CD14-positive monocyte (primary cell): Measurements from ENCODE around the gene ZDHHC8. TPM values are rescaled to one million over a fixed set of nuclear protein-coding genes. Genes with fewer than 3 reads are reported as not detected.
A peak's percentile ranks its signal among the peaks of the same experiment; 100 is the strongest.

Source experiments
- DNase-seq, 3 donors: peaks; one replicate each; pipeline ENCODE4 v3.0.0-alpha.2; 2011 to 2022
- H2AFZ ChIP-seq: 2 replicates; pipeline ENCODE4 v1.6.0; 2012; ENCODE audit warnings: mild to moderate bottlenecking, low read depth, low read length, inconsistent platforms; ENCODE audit not compliant: insufficient read depth, poor library complexity, severe bottlenecking
- H3K27ac ChIP-seq, 2 donors: 1 replicate in 1 of 2; 2 replicates in 1 of 2; pipeline ENCODE4 v1.5.1; 2012 to 2013; ENCODE audit warnings: low read length in 2 of 2, control low read depth in 1 of 2, inconsistent platforms in 1 of 2, low read depth in 1 of 2, mild to moderate bottlenecking in 1 of 2
- H3K27me3 ChIP-seq, 2 donors: one replicate each; pipeline versions ENCODE4 v1.6.0 to v1.6.1; 2011 to 2013; ENCODE audit warnings: low read length in 2 of 2; ENCODE audit not compliant: control insufficient read depth in 2 of 2, insufficient read depth in 2 of 2
- H3K36me3 ChIP-seq, 2 donors: replicated peaks in 1 of 2; 1 replicate in 1 of 2; 2 replicates in 1 of 2; pipeline versions ENCODE4 v1.5.1 to v1.6.1; 2012 to 2013; ENCODE audit warnings: low read length in 2 of 2, control low read depth in 1 of 2, inconsistent platforms in 1 of 2, mild to moderate bottlenecking in 1 of 2; ENCODE audit not compliant: insufficient read depth in 2 of 2, control insufficient read depth in 1 of 2
- H3K4me1 ChIP-seq, 2 donors: 1 replicate in 1 of 2; 2 replicates in 1 of 2; pipeline versions ENCODE4 v1.5.1 to v1.6.1; 2012 to 2013; ENCODE audit warnings: low read length in 2 of 2, control low read depth in 1 of 2, inconsistent platforms in 1 of 2, mild to moderate bottlenecking in 1 of 2, moderate library complexity in 1 of 2; ENCODE audit not compliant: insufficient read depth in 2 of 2, control insufficient read depth in 1 of 2
- H3K4me2 ChIP-seq: replicated peaks from 2 replicates; pipeline ENCODE3; 2012; ENCODE audit warnings: low read length, moderate library complexity, mild to moderate bottlenecking; ENCODE audit not compliant: poor library complexity, severe bottlenecking; ENCODE audit errors: extremely low read depth
- H3K4me3 ChIP-seq, 3 experiments: fragments of 200-600 bp in 1 of 3; sonication (generic) in 1 of 3; replicated peaks in 1 of 3; 1 replicate in 2 of 3; 2 replicates in 1 of 3; pipeline ENCODE4 v1.5.1; 2011 to 2013; ENCODE audit warnings: low read length in 3 of 3, mild to moderate bottlenecking in 3 of 3, control low read depth in 2 of 3, low read depth in 2 of 3, inconsistent platforms in 1 of 3, moderate library complexity in 1 of 3
- H3K79me2 ChIP-seq: 2 replicates; pipeline ENCODE4 v1.6.0; 2012; ENCODE audit warnings: mild to moderate bottlenecking, control low read depth, inconsistent platforms, low read length, moderate library complexity; ENCODE audit not compliant: insufficient read depth
- H3K9ac ChIP-seq: 2 replicates; pipeline ENCODE4 v1.6.0; 2017; ENCODE audit warnings: low read length, mild to moderate bottlenecking; ENCODE audit not compliant: insufficient read depth, poor library complexity, severe bottlenecking
- H3K9me3 ChIP-seq, 2 donors: replicated peaks in 1 of 2; 1 replicate in 1 of 2; 2 replicates in 1 of 2; pipeline versions ENCODE4 v1.5.1 to v1.6.1; 2012 to 2013; ENCODE audit warnings: low read length in 2 of 2, control low read depth in 1 of 2; ENCODE audit not compliant: control insufficient read depth in 1 of 2, insufficient read depth in 1 of 2
- H4K20me1 ChIP-seq: 2 replicates; pipeline ENCODE4 v1.6.0; 2012; ENCODE audit warnings: mild to moderate bottlenecking, low read length, control low read depth, moderate library complexity; ENCODE audit not compliant: insufficient read depth
- H3K27ac Mint-ChIP-seq, 7 donors: one replicate each; pipeline ENCODE4 v1.8.0; 2020; ENCODE audit warnings: mild to moderate bottlenecking in 7 of 7, mixed read lengths in 7 of 7, moderate library complexity in 6 of 7, inconsistent platforms in 2 of 7
- H3K27me3 Mint-ChIP-seq, 3 donors: one replicate each; pipeline ENCODE4 v1.8.0; 2021 to 2022; ENCODE audit warnings: low read depth in 3 of 3, mild to moderate bottlenecking in 3 of 3, mixed read lengths in 3 of 3, moderate library complexity in 3 of 3, inconsistent platforms in 1 of 3
- H3K36me3 Mint-ChIP-seq, 2 donors: one replicate each; pipeline ENCODE4 v1.8.0; 2020; ENCODE audit warnings: mixed read lengths in 2 of 2, inconsistent platforms in 1 of 2, mild to moderate bottlenecking in 1 of 2
- H3K4me1 Mint-ChIP-seq: one replicate; pipeline ENCODE4 v1.8.0; 2020; ENCODE audit warnings: mild to moderate bottlenecking, mixed read lengths
- H3K4me3 Mint-ChIP-seq, 2 donors: one replicate each; pipeline ENCODE4 v1.8.0; 2020; ENCODE audit warnings: mild to moderate bottlenecking in 2 of 2, mixed read lengths in 2 of 2, moderate library complexity in 1 of 2
- H3K9me3 Mint-ChIP-seq, 7 donors: one replicate each; pipeline ENCODE4 v1.8.0; 2020 to 2022; ENCODE audit warnings: mixed read lengths in 7 of 7, mild to moderate bottlenecking in 6 of 7, moderate library complexity in 6 of 7, inconsistent platforms in 2 of 7
- CTCF ChIP-seq: fragments of 200-600 bp; IDR thresholded peaks from one replicate; pipeline ENCODE4 v1.8.0; 2022; ENCODE audit warnings: antibody characterized with exemption, mild to moderate bottlenecking
- WGBS: methylation state at CpG from one replicate; pipeline ENCODE4 v1.1.5; 2013; ENCODE audit warnings: missing lambda C conversion rate; ENCODE audit not compliant: insufficient coverage; 5-methylcytosine and 5-hydroxymethylcytosine counted together
- intact Hi-C, 2 donors: fragments of 100-400 bp; cut with micrococcal nuclease; formaldehyde crosslinking; loops; one replicate each; pipeline versions ENCODE4 v1.15.0 to v1.15.1; 2023
- polyA plus RNA-seq, 3 donors: library from polyadenylated mRNA; depleted of rRNA in 1 of 3; unstranded in 2 of 3; stranded (reverse) in 1 of 3; fragments of 300-500 nt in 2 of 3; fragments of >200 nt in 1 of 3; fragmentation: Illumina TruSeq in 2 of 3; gene quantifications; 1 replicate in 2 of 3; 2 replicates in 1 of 3; pipeline ENCODE4 v1.2.3, GENCODE V29; 2012 to 2021

ZDHHC8 gene
- polyA plus RNA-seq, 3 donors, result 0.73 to 76.3 (median 1.1) TPM

- TF ChIP-seq CTCF, result no peak
- Histone ChIP-seq H4K20me1 (peaks cover 74% of the 10 kb centered on the region), H3K9ac (peak overlapping the region; percentile 21), H3K9me3 (no peaks in the 10 kb centered on the region), H2AFZ (no peak overlapping the region), H3K27ac (no peak overlapping the region), H3K4me1 (peaks cover 10 to 17% of the 10 kb centered on the region in 2 donors), H3K4me2 (no peak overlapping the region), H3K27me3 (no peaks in the 10 kb centered on the region), H3K36me3 (peaks cover 7 to 9% of the 10 kb centered on the region in 2 donors), H3K4me3 (no peak overlapping the region), H3K79me2 (peaks cover 26% of the 10 kb centered on the region)
- H3K27me3 Mint-ChIP-seq, result peaks cover 0 to 2% (median 0%) of the 10 kb centered on the region in 3 donors
- intact Hi-C loops, result no loop called here
- WGBS, result 93% methylated on average over 13 of the region's 13 CpGs
- no peak overlapping the region for H3K4me3 Mint-ChIP-seq
- H3K27ac Mint-ChIP-seq, result no peak overlapping the region
- no peaks in the 10 kb centered on the region for H3K9me3 Mint-ChIP-seq
- H3K36me3 Mint-ChIP-seq, result peaks cover 9 to 12% of the 10 kb centered on the region in 2 donors
- peaks cover 24% of the 10 kb centered on the region for H3K4me1 Mint-ChIP-seq
- DNase-seq, result no peak
Observed at GRCh38 chr22:20137113-20137512, 5.5 kb downstream of the ZDHHC8 start.

- H3K4me3 Mint-ChIP-seq, result no peak overlapping the region
- intact Hi-C loops, result no loop called here
- no peaks in the 10 kb centered on the region for H3K9me3 ChIP-seq
- H3K4me1 Mint-ChIP-seq, result peaks cover 18% of the 10 kb centered on the region
- H4K20me1 ChIP-seq, result peaks cover 68% of the 10 kb centered on the region
- H3K4me1 ChIP-seq, result peaks cover 3 to 10% of the 10 kb centered on the region in 2 donors
- H2AFZ ChIP-seq, result no peak overlapping the region
- WGBS, result 41% methylated on average over 21 of the region's 26 CpGs
- TF ChIP-seq CTCF, result no peak
- H3K27me3 ChIP-seq, result no peaks in the 10 kb centered on the region
- H3K27me3 Mint-ChIP-seq, result peaks cover 0 to 2% (median 0%) of the 10 kb centered on the region in 3 donors
- H3K9ac ChIP-seq, result peak overlapping the region; percentile 21
- no peak for DNase-seq
- H3K36me3 Mint-ChIP-seq, result peaks cover 9 to 12% of the 10 kb centered on the region in 2 donors
- H3K4me2 ChIP-seq, result no peak overlapping the region
- peak overlapping the region in 1 of 7 donors; percentile 27 for H3K27ac Mint-ChIP-seq
- H3K9me3 Mint-ChIP-seq, result no peaks in the 10 kb centered on the region
- H3K79me2 ChIP-seq, result peaks cover 18% of the 10 kb centered on the region
- peaks cover 7 to 9% of the 10 kb centered on the region in 2 donors for H3K36me3 ChIP-seq
- no peak overlapping the region for H3K27ac ChIP-seq
- no peak overlapping the region for H3K4me3 ChIP-seq
Observed at GRCh38 chr22:20137671-20138416, 6.2 kb downstream of the ZDHHC8 start.
